Fibroblast of mammary gland (primary cell): ENCODE results near the gene SH3BP5.

Experiments
- DNase-seq: peaks from one replicate; pipeline ENCODE4 v3.0.0-alpha.2; 2010; ENCODE audit warnings: low read depth
- H3K4me3 ChIP-seq: 2 replicates; pipeline ENCODE4 v1.5.1; 2011; ENCODE audit warnings: low read depth, mild to moderate bottlenecking, low read length, moderate library complexity; ENCODE audit not compliant: control insufficient read depth
- CTCF ChIP-seq: conservative IDR thresholded peaks from 2 replicates; pipeline ENCODE4 v1.5.1; 2011; ENCODE audit warnings: low read depth, low read length, inconsistent platforms; ENCODE audit not compliant: control insufficient read depth, insufficient read depth

The SH3BP5 gene, protein sequence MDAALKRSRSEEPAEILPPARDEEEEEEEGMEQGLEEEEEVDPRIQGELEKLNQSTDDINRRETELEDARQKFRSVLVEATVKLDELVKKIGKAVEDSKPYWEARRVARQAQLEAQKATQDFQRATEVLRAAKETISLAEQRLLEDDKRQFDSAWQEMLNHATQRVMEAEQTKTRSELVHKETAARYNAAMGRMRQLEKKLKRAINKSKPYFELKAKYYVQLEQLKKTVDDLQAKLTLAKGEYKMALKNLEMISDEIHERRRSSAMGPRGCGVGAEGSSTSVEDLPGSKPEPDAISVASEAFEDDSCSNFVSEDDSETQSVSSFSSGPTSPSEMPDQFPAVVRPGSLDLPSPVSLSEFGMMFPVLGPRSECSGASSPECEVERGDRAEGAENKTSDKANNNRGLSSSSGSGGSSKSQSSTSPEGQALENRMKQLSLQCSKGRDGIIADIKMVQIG

DNA sequence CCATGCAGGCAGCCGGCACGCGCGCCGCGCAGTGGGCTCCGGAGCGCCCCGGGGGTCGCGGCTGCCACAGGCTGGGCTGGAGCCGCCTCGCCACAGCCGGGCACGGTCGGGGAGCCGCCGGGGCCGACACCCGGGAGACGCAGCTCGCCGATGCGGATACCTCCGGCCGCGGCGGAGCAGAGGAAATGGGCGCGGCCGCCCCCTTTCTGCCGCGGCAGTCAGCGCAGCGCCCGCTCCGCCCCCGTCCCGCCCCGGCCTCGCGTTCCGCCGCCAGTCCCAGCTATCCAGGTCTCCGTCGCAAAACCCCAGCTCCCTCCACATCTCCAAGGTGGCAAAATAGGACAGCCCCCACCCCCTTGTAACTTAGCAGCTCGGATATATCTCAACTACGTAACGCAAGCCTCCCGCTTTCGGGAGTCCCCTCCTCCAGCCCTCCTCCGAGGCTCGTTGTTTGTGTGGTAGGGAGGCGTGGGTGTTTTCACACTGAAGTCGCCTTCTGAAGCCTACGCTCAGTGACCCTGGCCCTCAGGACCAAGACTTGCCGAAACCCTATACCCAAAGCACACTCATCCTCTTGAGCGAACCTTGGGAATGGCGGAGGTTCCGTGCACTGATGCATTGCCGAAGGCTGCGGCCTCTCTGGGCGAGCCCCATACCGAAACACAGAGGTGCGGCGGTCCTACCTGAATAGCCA is at the start of gene SH3BP5:
Gene SH3BP5 (minus strand): TSS at position 182 of the 694 bp plus-strand sequence. CDS start 178 bp downstream, at position 4.
- no peak for TF ChIP-seq CTCF
- H3K4me3 ChIP-seq = peak within 1 kb of the TSS; percentile 89
- peak; percentile 50 for DNase-seq

GRCh38 chr3:15380980-15381890 is 48.8 kb upstream of the SH3BP5 start:
- DNase-seq = peak; percentile 35
- TF ChIP-seq CTCF = no peak
- no peak overlapping the region for H3K4me3 ChIP-seq

GRCh38 chr3:15377961-15378791 is 45.8 kb upstream of the SH3BP5 start:
- H3K4me3 ChIP-seq = no peak overlapping the region
- DNase-seq = peak; percentile 95
- TF ChIP-seq CTCF = peak; percentile 90

- DNase-seq = no peak
- TF ChIP-seq CTCF = no peak
Measured at GRCh38 chr3:15375461-15376000, 43.1 kb upstream of the SH3BP5 start.

GRCh38 chr3:15372918-15373317 is 40.5 kb upstream of the SH3BP5 start:
- TF ChIP-seq CTCF = no peak
- no peak for DNase-seq
- no peak overlapping the region for H3K4me3 ChIP-seq

More at GRCh38 chr3:15375461-15376000, 43.1 kb upstream of the SH3BP5 start:
- H3K4me3 ChIP-seq = no peak overlapping the region
